Peyer's patch (tissue), 4 donors: ENCODE measurements around the gene SQSTM1. TPM values are rescaled to one million over a fixed set of nuclear protein-coding genes. Genes with fewer than 3 reads are reported as not detected.

Experiments used
- DNase-seq, 3 donors: peaks; one replicate each; pipeline ENCODE4 v3.0.0-alpha.2; 2017 to 2019
- H3K27ac ChIP-seq, 4 donors: fragments of 200-600 bp; sonication (generic); one replicate each; pipeline ENCODE4 v1.5.1; 2016 to 2019
- H3K27me3 ChIP-seq, 2 donors: fragments of 200-600 bp; sonication (generic); one replicate each; pipeline ENCODE4 v1.5.1; 2019
- H3K36me3 ChIP-seq, 3 donors: fragments of 200-600 bp; sonication (generic); one replicate each; pipeline ENCODE4 v1.5.1; 2016 to 2019
- H3K4me1 ChIP-seq, 4 donors: fragments of 200-600 bp; sonication (generic); one replicate each; pipeline ENCODE4 v1.5.1; 2016 to 2019
- H3K4me3 ChIP-seq, 4 donors: fragments of 200-600 bp; sonication (generic); 1 replicate in 3 of 4; 2 replicates in 1 of 4; pipeline ENCODE4 v1.5.1; 2016 to 2019; ENCODE audit warnings: mild to moderate bottlenecking in 1 of 4
- H3K9me3 ChIP-seq, 4 donors: fragments of 200-600 bp; sonication (generic); one replicate each; pipeline ENCODE4 v1.5.1; 2016 to 2019; ENCODE audit warnings: mild to moderate bottlenecking in 1 of 4
- CTCF ChIP-seq, 6 experiments: fragments of 450-650 bp in 4 of 6; fragments of 200-600 bp in 2 of 6; sonication (generic) in 1 of 6; IDR thresholded peaks; one replicate each; pipeline ENCODE4 v1.5.1; 2017 to 2019; ENCODE audit warnings: antibody characterized with exemption in 6 of 6, mild to moderate bottlenecking in 3 of 6, moderate library complexity in 1 of 6
- POLR2A ChIP-seq, 2 donors: fragments of 450-650 bp; IDR thresholded peaks; one replicate each; pipeline ENCODE4 v1.5.1; 2017; ENCODE audit warnings: antibody characterized with exemption in 2 of 2, mild to moderate bottlenecking in 2 of 2, moderate library complexity in 2 of 2
- total RNA-seq, 4 donors: library from RNA; depleted of rRNA; stranded (reverse); fragments of >200 nt; gene quantifications; one replicate each; pipeline ENCODE4 v1.1.0, GENCODE V29; 2016

Gene SQSTM1
- total RNA-seq, 4 donors from 2014 or later = 287 to 417 (median 348) TPM

GRCh38 chr5:179867079-179867465 is 46.4 kb downstream of the SQSTM1 start:
- peaks cover 0 to 74% (median 0%) of the 10 kb centered on the region in 3 donors for H3K36me3 ChIP-seq
- no peaks in the 10 kb centered on the region for H3K4me1 ChIP-seq
- H3K4me3 ChIP-seq = no peak overlapping the region
- H3K27ac ChIP-seq = no peak overlapping the region
- no peaks in the 10 kb centered on the region for H3K9me3 ChIP-seq
- DNase-seq = peak in 1 of 3 donors; percentile 34
- H3K27me3 ChIP-seq = no peaks in the 10 kb centered on the region
- no peak for TF ChIP-seq POLR2A (IDR thresholded peaks at IDR 0.05)
- no peak for TF ChIP-seq CTCF (IDR thresholded peaks at IDR 0.05)

- Histone ChIP-seq H3K4me3 (no peak overlapping the region), H3K9me3 (no peaks in the 10 kb centered on the region), H3K27me3 (no peaks in the 10 kb centered on the region), H3K36me3 (peaks cover 0 to 74% (median 0%) of the 10 kb centered on the region in 3 donors), H3K27ac (no peak overlapping the region), H3K4me1 (no peaks in the 10 kb centered on the region)
- peak in 1 of 3 donors; percentile 38 for DNase-seq
- TF ChIP-seq CTCF (IDR thresholded peaks at IDR 0.05) (no peak), POLR2A (IDR thresholded peaks at IDR 0.05) (no peak)
Observed at GRCh38 chr5:179867476-179867875, 46.8 kb downstream of the SQSTM1 start.

GRCh38 chr5:179868541-179868940 is 47.8 kb downstream of the SQSTM1 start:
- Histone ChIP-seq H3K36me3 (peaks cover 0 to 74% (median 0%) of the 10 kb centered on the region in 3 donors), H3K27me3 (no peaks in the 10 kb centered on the region), H3K27ac (no peak overlapping the region), H3K4me3 (no peak overlapping the region), H3K4me1 (no peaks in the 10 kb centered on the region), H3K9me3 (no peaks in the 10 kb centered on the region)
- TF ChIP-seq POLR2A (IDR thresholded peaks at IDR 0.05) (no peak), CTCF (IDR thresholded peaks at IDR 0.05) (no peak)
- DNase-seq = no peak

GRCh38 chr5:179869101-179869500 is 48.4 kb downstream of the SQSTM1 start:
- H3K4me1 ChIP-seq = no peaks in the 10 kb centered on the region
- no peak for TF ChIP-seq POLR2A (IDR thresholded peaks at IDR 0.05)
- no peak for TF ChIP-seq CTCF (IDR thresholded peaks at IDR 0.05)
- peaks cover 0 to 74% (median 0%) of the 10 kb centered on the region in 3 donors for H3K36me3 ChIP-seq
- H3K27ac ChIP-seq = no peak overlapping the region
- H3K27me3 ChIP-seq = no peaks in the 10 kb centered on the region
- no peak for DNase-seq
- H3K4me3 ChIP-seq = no peak overlapping the region
- H3K9me3 ChIP-seq = no peaks in the 10 kb centered on the region

GRCh38 chr5:179869641-179870402 is 49.1 kb downstream of the SQSTM1 start:
- no peaks in the 10 kb centered on the region for H3K4me1 ChIP-seq
- no peak overlapping the region for H3K4me3 ChIP-seq
- H3K27me3 ChIP-seq = no peaks in the 10 kb centered on the region
- TF ChIP-seq POLR2A (IDR thresholded peaks at IDR 0.05) (no peak), CTCF (IDR thresholded peaks at IDR 0.05) (no peak)
- no peaks in the 10 kb centered on the region for H3K9me3 ChIP-seq
- peak in 1 of 3 donors; percentile 42 for DNase-seq
- no peak overlapping the region for H3K27ac ChIP-seq
- H3K36me3 ChIP-seq = peaks cover 0 to 74% (median 0%) of the 10 kb centered on the region in 3 donors
